ENCODE results near the gene RANBP10. TPM values are rescaled to one million over a fixed set of nuclear protein-coding genes. Genes with fewer than 3 reads are reported as not detected.
"Not testable (repeated sequence)": the region's sequence is repeated elsewhere in the genome, so short reads cannot be mapped to it uniquely, and the experiment has no call there.

The RANBP10 gene
- total RNA-seq, 1 donor from 2014 or later = 4.7 TPM

DNA sequence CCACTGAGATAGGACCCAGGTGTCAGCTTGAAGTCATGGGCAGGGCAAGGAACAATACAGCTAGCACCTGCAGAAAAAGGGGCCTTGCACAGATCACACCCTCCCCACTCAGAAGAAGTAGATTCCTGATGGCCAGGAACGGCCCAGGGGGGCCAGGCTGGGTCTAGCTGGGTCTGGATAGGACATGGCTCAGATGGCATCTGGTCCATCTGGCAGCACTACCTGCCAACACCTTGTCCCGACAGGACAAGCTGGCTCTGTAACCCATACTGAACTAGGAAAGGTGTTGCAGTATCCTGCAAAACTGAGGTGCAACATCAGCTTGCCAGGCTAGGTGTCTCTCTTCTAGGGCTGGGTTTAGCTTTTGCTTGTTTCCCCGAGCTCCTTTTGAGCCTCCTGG, 48.4 kb downstream of the RANBP10 start:
- Histone ChIP-seq H3K27ac (ENCODE audit: low read depth, low read length) (no peak overlapping the region), H3K9me3 (ENCODE audit: control insufficient read depth in 3 of 3, low read length in 3 of 3) (no peaks in the 10 kb centered on the region), H3K4me3 (ENCODE audit: low read length in 3 of 3) (no peak overlapping the region), H3K36me3 (ENCODE audit: control insufficient read depth in 3 of 3, insufficient read depth in 3 of 3, low read length in 3 of 3) (peaks cover 6 to 26% (median 9%) of the 10 kb centered on the region in 3 donors), H3K9ac (ENCODE audit: low read depth in 1 of 3, low read length in 3 of 3) (no peak overlapping the region), H3K4me1 (ENCODE audit: control insufficient read depth in 3 of 3, insufficient read depth in 3 of 3, low read length in 3 of 3) (peaks cover 14 to 38% (median 29%) of the 10 kb centered on the region in 3 donors), H3K27me3 (ENCODE audit: control insufficient read depth in 3 of 3, insufficient read depth in 3 of 3, low read length in 3 of 3) (no peaks in the 10 kb centered on the region)

DNA sequence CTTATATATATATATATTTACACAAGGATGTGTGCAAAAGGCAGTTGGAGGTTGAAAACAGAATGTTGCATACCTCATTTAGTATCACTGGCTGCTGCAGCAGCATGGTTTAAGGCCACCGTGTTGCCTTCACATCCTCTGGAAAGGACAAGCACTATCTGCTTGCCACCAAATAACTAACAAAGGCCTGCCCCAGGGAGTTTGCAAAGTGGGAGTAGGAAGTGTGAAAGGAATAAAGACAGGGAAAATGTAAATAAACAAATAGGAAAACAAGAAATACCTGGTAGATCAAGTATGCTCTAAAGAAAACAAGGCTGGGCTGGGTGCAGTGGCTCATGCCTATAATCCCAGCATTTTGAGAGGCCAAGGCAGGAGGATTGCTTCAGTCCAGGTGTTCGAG, 53.7 kb downstream of the RANBP10 start:
- H3K4me1 ChIP-seq (ENCODE audit: control insufficient read depth in 3 of 3, insufficient read depth in 3 of 3, low read length in 3 of 3) = peaks cover 0 to 4% (median 0%) of the 10 kb centered on the region in 3 donors
- no peaks in the 10 kb centered on the region for H3K9me3 ChIP-seq (ENCODE audit: control insufficient read depth in 3 of 3, low read length in 3 of 3)
- peaks cover 0 to 7% (median 6%) of the 10 kb centered on the region in 3 donors for H3K36me3 ChIP-seq (ENCODE audit: control insufficient read depth in 3 of 3, insufficient read depth in 3 of 3, low read length in 3 of 3)
- no peaks in the 10 kb centered on the region for H3K27me3 ChIP-seq (ENCODE audit: control insufficient read depth in 3 of 3, insufficient read depth in 3 of 3, low read length in 3 of 3)
- H3K9ac ChIP-seq (ENCODE audit: low read depth in 1 of 3, low read length in 3 of 3) = no peak overlapping the region
- H3K27ac ChIP-seq (ENCODE audit: low read depth, low read length) = no peak overlapping the region
- no peak overlapping the region for H3K4me3 ChIP-seq (ENCODE audit: low read length in 3 of 3)

DNA sequence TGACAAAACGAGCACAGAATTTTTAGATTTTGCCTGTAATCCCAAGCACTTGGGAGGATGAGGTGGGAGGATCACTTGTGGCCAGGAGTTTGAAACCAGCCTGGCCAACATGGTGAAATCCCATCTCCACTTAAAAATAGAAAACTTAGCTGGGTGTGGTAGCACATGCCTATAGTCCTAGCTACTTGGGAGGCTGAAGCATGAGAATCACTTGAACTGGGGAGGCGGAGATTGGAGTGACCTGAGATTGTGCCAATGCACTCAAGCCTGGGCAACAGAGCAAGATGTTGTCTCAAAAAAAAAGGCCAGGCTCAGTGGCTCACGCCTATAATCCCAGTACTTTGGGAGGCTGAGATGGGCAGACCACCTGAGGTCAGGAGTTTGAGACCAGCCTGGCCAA, 55.0 kb downstream of the RANBP10 start:
- not testable (repeated sequence) for H3K4me3 ChIP-seq (ENCODE audit: low read length in 3 of 3); H3K36me3 ChIP-seq (ENCODE audit: control insufficient read depth in 3 of 3, insufficient read depth in 3 of 3, low read length in 3 of 3); H3K9me3 ChIP-seq (ENCODE audit: control insufficient read depth in 3 of 3, low read length in 3 of 3); H3K9ac ChIP-seq (ENCODE audit: low read depth in 1 of 3, low read length in 3 of 3); H3K27ac ChIP-seq (ENCODE audit: low read depth, low read length); H3K27me3 ChIP-seq (ENCODE audit: control insufficient read depth in 3 of 3, insufficient read depth in 3 of 3, low read length in 3 of 3); H3K4me1 ChIP-seq (ENCODE audit: control insufficient read depth in 3 of 3, insufficient read depth in 3 of 3, low read length in 3 of 3)

DNA sequence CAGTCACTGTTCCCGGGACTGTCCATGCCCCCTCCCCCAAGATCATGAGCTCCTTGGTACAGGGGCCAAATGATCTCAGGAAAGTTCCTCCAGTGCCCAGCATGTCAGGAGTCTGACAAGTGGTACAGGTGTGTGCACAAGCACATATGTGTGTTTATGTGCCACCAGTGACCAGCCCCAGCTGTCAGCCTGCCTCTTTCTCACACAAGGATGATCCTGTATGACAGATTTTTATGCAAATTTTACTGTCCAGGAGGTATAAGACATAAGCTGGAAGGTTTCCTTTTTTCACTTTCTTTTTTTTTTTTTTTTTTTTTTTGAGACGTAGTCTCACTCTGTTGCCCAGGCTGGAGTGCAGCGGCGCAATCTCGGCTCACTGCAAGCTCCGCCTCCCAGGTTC, 55.9 kb downstream of the RANBP10 start:
- no peaks in the 10 kb centered on the region for H3K9me3 ChIP-seq (ENCODE audit: control insufficient read depth in 3 of 3, low read length in 3 of 3)

DNA sequence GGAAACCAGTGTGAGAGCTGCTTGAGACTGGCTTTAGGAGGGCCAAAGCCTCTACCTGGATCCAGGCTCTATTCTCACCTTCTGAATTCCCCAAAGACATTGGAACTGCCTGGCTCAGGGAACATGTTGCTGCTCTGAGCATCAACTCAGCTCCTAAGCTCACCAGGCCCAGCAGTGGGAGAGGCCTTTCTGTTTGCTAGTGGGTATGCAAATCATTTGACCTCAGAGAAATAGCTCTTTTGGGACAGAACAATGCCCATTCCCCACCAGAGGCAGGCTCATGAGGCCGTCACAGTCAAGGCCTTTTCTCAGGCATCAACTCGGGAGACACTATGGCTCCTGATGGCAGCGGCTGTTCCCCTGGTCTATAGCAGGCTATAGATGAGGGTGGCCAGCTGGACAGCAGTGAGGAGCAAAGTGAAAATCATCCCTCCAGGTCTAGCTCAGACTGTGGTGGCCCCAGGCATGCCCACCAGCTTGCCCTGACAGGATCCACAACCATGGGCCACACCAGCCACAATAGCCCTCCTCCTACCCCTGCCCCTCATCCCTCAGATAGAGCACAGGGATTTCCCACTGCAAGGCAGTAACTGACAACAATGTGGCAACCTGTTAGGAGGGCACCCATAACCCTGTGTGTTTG, 56.8 kb downstream of the RANBP10 start:
- no peak overlapping the region for H3K4me3 ChIP-seq (ENCODE audit: low read length in 3 of 3)
- H3K9me3 ChIP-seq (ENCODE audit: control insufficient read depth in 3 of 3, low read length in 3 of 3) = no peaks in the 10 kb centered on the region
- H3K4me1 ChIP-seq (ENCODE audit: control insufficient read depth in 3 of 3, insufficient read depth in 3 of 3, low read length in 3 of 3) = peaks cover 0 to 4% (median 0%) of the 10 kb centered on the region in 3 donors
- no peak overlapping the region for H3K9ac ChIP-seq (ENCODE audit: low read depth in 1 of 3, low read length in 3 of 3)
- no peaks in the 10 kb centered on the region for H3K27me3 ChIP-seq (ENCODE audit: control insufficient read depth in 3 of 3, insufficient read depth in 3 of 3, low read length in 3 of 3)
- peaks cover 3 to 6% (median 6%) of the 10 kb centered on the region in 3 donors for H3K36me3 ChIP-seq (ENCODE audit: control insufficient read depth in 3 of 3, insufficient read depth in 3 of 3, low read length in 3 of 3)
- no peak overlapping the region for H3K27ac ChIP-seq (ENCODE audit: low read depth, low read length)

More for the DNA sequence above, 55.9 kb downstream of the RANBP10 start:
- Histone ChIP-seq H3K4me3 (ENCODE audit: low read length in 3 of 3) (no peak overlapping the region), H3K9ac (ENCODE audit: low read depth in 1 of 3, low read length in 3 of 3) (no peak overlapping the region), H3K4me1 (ENCODE audit: control insufficient read depth in 3 of 3, insufficient read depth in 3 of 3, low read length in 3 of 3) (peaks cover 0 to 4% (median 0%) of the 10 kb centered on the region in 3 donors), H3K36me3 (ENCODE audit: control insufficient read depth in 3 of 3, insufficient read depth in 3 of 3, low read length in 3 of 3) (peaks cover 3 to 6% (median 6%) of the 10 kb centered on the region in 3 donors), H3K27me3 (ENCODE audit: control insufficient read depth in 3 of 3, insufficient read depth in 3 of 3, low read length in 3 of 3) (no peaks in the 10 kb centered on the region), H3K27ac (ENCODE audit: low read depth, low read length) (no peak overlapping the region)

DNA sequence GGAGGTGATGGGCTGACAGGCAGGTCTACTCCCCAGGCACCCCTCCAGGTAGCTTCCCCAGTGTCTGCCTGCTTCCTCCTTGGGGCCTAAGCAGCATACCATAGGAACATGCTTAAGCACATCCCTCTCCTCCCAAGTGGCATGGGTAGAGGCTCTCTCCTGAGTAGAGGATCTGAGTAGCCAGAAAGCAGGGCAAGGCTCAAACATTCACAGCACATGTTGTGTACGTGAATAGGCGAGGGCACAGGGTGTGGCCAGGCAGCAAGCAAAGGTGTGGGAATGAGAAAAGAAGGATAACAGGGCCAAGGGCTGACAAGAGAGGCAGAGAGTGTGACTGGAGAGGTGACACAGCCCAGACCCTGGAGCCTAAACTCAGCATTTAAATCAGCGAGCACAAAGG, 57.5 kb downstream of the RANBP10 start:
- peaks cover 8 to 11% (median 11%) of the 10 kb centered on the region in 3 donors for H3K36me3 ChIP-seq (ENCODE audit: control insufficient read depth in 3 of 3, insufficient read depth in 3 of 3, low read length in 3 of 3)
- no peak overlapping the region for H3K4me3 ChIP-seq (ENCODE audit: low read length in 3 of 3)
- H3K27ac ChIP-seq (ENCODE audit: low read depth, low read length) = no peak overlapping the region
- H3K27me3 ChIP-seq (ENCODE audit: control insufficient read depth in 3 of 3, insufficient read depth in 3 of 3, low read length in 3 of 3) = no peaks in the 10 kb centered on the region
- peaks cover 0 to 4% (median 0%) of the 10 kb centered on the region in 3 donors for H3K4me1 ChIP-seq (ENCODE audit: control insufficient read depth in 3 of 3, insufficient read depth in 3 of 3, low read length in 3 of 3)
- no peak overlapping the region for H3K9ac ChIP-seq (ENCODE audit: low read depth in 1 of 3, low read length in 3 of 3)
- H3K9me3 ChIP-seq (ENCODE audit: control insufficient read depth in 3 of 3, low read length in 3 of 3) = no peaks in the 10 kb centered on the region

DNA sequence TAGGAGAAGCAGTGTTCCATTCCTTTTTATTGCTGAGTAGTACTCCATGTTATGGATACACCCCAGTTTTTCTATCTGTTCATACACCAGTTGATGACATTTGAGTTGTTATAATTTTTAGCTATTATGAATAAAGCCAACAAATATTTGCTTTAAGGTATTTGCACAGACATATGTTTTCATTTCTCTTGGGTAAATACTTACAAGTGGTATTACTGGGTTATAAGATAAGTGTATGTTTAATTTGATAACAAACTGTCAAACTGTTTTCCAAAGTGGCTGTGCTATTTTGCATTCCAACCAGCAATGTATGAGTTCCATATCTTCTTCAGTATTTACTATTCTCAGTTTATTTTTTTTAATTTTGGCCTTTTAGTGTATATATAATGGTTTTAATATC, 59.5 kb downstream of the RANBP10 start:
- Histone ChIP-seq H3K4me3 (ENCODE audit: low read length in 3 of 3) (no peak overlapping the region), H3K27me3 (ENCODE audit: control insufficient read depth in 3 of 3, insufficient read depth in 3 of 3, low read length in 3 of 3) (no peaks in the 10 kb centered on the region), H3K27ac (ENCODE audit: low read depth, low read length) (no peak overlapping the region), H3K36me3 (ENCODE audit: control insufficient read depth in 3 of 3, insufficient read depth in 3 of 3, low read length in 3 of 3) (peaks cover 19 to 26% (median 22%) of the 10 kb centered on the region in 3 donors), H3K9ac (ENCODE audit: low read depth in 1 of 3, low read length in 3 of 3) (no peak overlapping the region), H3K9me3 (ENCODE audit: control insufficient read depth in 3 of 3, low read length in 3 of 3) (no peaks in the 10 kb centered on the region), H3K4me1 (ENCODE audit: control insufficient read depth in 3 of 3, insufficient read depth in 3 of 3, low read length in 3 of 3) (peaks cover 3 to 6% (median 4%) of the 10 kb centered on the region in 3 donors)

DNA sequence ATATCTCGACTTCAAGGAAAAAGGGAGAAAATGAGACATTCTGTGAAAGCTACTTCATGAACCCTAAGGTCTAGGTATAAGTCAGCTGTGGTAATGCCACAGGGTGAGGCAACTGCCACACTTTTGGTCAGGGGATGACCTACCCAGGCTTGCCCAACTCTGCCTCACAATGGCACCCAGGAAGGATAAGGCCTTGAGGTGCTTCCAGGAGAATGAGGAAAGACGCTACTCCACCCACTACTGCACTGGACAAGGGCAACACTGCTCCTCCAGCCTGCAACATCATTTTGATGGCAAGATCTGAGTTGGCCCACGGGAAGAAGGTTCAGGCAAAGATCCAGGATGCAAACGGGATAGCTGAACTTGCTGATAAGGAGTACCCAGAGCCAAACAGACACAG, 65.2 kb downstream of the RANBP10 start:
- Histone ChIP-seq H3K27ac (ENCODE audit: low read depth, low read length) (no peak overlapping the region), H3K9ac (ENCODE audit: low read depth in 1 of 3, low read length in 3 of 3) (no peak overlapping the region), H3K4me1 (ENCODE audit: control insufficient read depth in 3 of 3, insufficient read depth in 3 of 3, low read length in 3 of 3) (peaks cover 3 to 14% (median 11%) of the 10 kb centered on the region in 3 donors), H3K9me3 (ENCODE audit: control insufficient read depth in 3 of 3, low read length in 3 of 3) (no peaks in the 10 kb centered on the region), H3K36me3 (ENCODE audit: control insufficient read depth in 3 of 3, insufficient read depth in 3 of 3, low read length in 3 of 3) (peaks cover 31 to 35% (median 33%) of the 10 kb centered on the region in 3 donors), H3K27me3 (ENCODE audit: control insufficient read depth in 3 of 3, insufficient read depth in 3 of 3, low read length in 3 of 3) (no peaks in the 10 kb centered on the region), H3K4me3 (ENCODE audit: low read length in 3 of 3) (no peak overlapping the region)

DNA sequence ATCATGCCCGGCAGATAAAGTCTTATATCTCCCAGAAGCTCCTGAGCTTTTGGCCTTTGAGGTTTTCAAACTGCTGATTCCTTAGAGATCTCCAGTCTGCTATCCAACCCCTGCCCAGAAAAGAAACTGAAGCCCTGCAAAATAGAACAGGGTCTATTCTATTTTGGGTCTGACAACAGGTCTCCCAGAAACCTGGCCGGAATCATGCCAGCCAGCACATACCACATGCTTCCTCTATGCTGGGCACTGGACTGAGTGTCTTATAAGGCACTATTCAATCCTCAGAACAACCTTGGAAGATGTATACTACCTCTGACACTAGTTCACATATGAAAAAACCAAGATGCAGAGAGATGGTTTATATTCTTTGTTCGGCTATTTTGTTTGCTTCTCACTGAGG, 66.0 kb downstream of the RANBP10 start:
- Histone ChIP-seq H3K27ac (ENCODE audit: low read depth, low read length) (no peak overlapping the region), H3K36me3 (ENCODE audit: control insufficient read depth in 3 of 3, insufficient read depth in 3 of 3, low read length in 3 of 3) (peaks cover 33 to 35% (median 34%) of the 10 kb centered on the region in 3 donors), H3K9ac (ENCODE audit: low read depth in 1 of 3, low read length in 3 of 3) (no peak overlapping the region), H3K9me3 (ENCODE audit: control insufficient read depth in 3 of 3, low read length in 3 of 3) (no peaks in the 10 kb centered on the region), H3K4me1 (ENCODE audit: control insufficient read depth in 3 of 3, insufficient read depth in 3 of 3, low read length in 3 of 3) (peaks cover 3 to 14% (median 11%) of the 10 kb centered on the region in 3 donors), H3K27me3 (ENCODE audit: control insufficient read depth in 3 of 3, insufficient read depth in 3 of 3, low read length in 3 of 3) (no peaks in the 10 kb centered on the region), H3K4me3 (ENCODE audit: low read length in 3 of 3) (no peak overlapping the region)

DNA sequence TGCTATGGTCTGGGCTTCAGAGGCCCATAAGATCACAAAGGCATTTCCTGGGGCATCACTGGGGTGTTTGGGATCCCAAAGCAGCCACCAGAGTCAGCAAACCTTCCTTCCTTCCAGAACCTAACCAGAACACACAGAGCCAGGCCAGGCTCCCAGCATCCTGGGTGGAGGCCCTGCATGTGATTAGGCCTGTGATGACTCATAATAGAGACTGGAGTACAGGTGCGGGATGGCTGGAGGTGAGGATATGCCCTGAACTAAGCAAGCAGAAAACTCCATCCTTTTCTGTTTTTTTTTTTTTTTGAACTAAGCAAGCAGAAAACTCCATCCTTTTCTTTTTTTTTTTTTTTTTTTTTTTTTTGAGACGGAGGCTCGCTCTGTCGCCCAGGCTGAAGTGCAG, 69.5 kb downstream of the RANBP10 start:
- H3K27ac ChIP-seq (ENCODE audit: low read depth, low read length) = no peak overlapping the region
- no peaks in the 10 kb centered on the region for H3K27me3 ChIP-seq (ENCODE audit: control insufficient read depth in 3 of 3, insufficient read depth in 3 of 3, low read length in 3 of 3)
- no peak overlapping the region for H3K9ac ChIP-seq (ENCODE audit: low read depth in 1 of 3, low read length in 3 of 3)
- H3K4me1 ChIP-seq (ENCODE audit: control insufficient read depth in 3 of 3, insufficient read depth in 3 of 3, low read length in 3 of 3) = peaks cover 0 to 14% (median 7%) of the 10 kb centered on the region in 3 donors
- H3K4me3 ChIP-seq (ENCODE audit: low read length in 3 of 3) = no peak overlapping the region
- no peaks in the 10 kb centered on the region for H3K9me3 ChIP-seq (ENCODE audit: control insufficient read depth in 3 of 3, low read length in 3 of 3)
- H3K36me3 ChIP-seq (ENCODE audit: control insufficient read depth in 3 of 3, insufficient read depth in 3 of 3, low read length in 3 of 3) = peaks cover 18 to 28% (median 26%) of the 10 kb centered on the region in 3 donors

Data from skeletal muscle tissue (tissue), 4 donors.